OCI-LY1 (cell line): ENCODE data around the gene SHCBP1.

Source experiments
- CTCF ChIP-seq: fragments of 200-600 bp; sonication (generic), shearing (Covaris generic); IDR thresholded peaks from 2 replicates; pipeline ENCODE4 v1.5.1; 2017; ENCODE audit warnings: mild to moderate bottlenecking, antibody characterized with exemption, low read length, moderate library complexity, mixed read lengths
- EZH2 ChIP-seq: fragments of 200-600 bp; sonication (generic), shearing (Covaris generic); IDR thresholded peaks from 2 replicates; pipeline ENCODE4 v1.8.0; 2017; ENCODE audit warnings: borderline replicate concordance, mixed run types, mild to moderate bottlenecking, antibody characterized with exemption, low read length, moderate library complexity, mixed read lengths

- TF ChIP-seq CTCF = no peak
- TF ChIP-seq EZH2 = no peak
Observed at GRCh38 chr16:46621934-46622676, 926 bp upstream of the SHCBP1 start.
